GM21526 (cell line): ENCODE measurements around the gene ADARB2.
A peak's percentile ranks its signal among the peaks of the same experiment; 100 is the strongest.
"Not testable (repeated sequence)": the region's sequence is repeated elsewhere in the genome, so short reads cannot be mapped to it uniquely, and the experiment has no call there.

Experiments
- ATAC-seq: cut with Tn5 transposase; IDR thresholded peaks from one replicate; pipeline ENCODE4 v1.9.1; 2021; ENCODE audit warnings: moderate library complexity; ENCODE audit not compliant: unreplicated experiment, low FRiP score

Gene ADARB2

DNA sequence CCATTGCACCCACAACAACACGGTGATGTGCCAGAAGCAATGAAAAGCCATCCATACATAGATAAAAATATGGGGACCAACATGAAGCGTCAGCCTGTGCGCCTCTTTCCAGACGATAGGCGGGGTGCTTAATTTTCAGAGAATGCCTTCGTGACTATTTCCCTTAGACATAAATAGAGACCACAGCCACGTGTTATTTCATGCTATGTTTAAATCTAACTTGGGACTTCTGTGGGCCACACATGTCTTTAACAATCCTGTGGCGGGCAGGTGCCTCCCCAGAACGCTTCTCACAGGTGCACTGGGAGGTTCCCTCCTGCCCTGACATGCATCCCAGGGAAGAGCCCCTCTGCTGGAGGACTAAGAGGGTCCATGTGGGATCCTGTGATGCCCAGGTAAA, 259.7 kb downstream of the ADARB2 start:
- no peak for ATAC-seq

DNA sequence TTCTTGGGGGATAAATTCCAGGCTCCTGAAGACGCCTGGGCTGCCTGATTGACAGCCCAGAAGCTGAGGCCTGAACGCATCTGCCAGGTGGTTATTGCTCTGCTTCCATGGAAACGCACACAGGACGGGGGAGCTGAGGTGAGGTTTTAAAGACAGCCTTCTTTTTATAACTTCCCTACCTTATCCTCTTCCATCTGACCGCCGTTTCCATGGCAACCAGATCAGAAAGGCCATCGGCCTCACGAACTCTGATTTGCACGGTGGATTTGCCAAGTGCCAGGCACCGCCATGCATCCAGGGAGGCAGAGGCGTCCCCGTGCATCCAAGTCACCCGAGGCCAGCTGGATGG, 260.9 kb downstream of the ADARB2 start:
- ATAC-seq = no peak

DNA sequence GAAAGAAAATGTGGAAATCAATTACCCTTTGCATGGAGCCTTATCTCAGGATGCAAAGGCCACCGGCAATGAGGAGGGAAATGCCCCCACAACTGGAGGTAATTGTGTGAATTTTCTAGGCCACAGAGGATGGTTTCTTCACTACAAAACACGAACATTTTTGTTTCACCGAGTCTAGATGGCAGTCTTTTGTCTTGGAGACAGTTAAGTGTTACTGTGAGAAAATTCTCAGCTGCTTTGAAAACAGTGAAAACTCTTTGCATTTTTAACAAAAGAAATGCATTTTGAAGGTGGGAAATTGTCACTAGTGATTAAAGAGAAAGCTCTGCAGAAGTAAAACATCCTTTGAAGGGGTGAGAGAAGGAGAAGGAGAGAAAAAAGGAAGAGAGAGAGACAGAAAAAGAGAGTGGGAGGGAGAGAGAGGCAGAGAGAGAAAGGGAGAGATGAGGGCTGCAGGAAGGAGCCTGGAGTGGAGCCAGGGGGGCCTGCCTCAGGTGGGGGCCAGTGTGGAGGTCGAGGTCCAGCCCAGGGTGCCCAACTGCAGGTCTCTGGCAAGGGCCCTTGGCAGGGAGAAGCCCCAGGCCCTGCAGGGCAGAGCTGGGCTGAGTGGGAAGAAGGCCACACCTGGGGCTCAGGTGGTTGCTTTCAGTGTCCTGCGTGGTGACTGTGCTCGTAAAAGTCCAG, 261.4 kb downstream of the ADARB2 start:
- ATAC-seq = no peak

DNA sequence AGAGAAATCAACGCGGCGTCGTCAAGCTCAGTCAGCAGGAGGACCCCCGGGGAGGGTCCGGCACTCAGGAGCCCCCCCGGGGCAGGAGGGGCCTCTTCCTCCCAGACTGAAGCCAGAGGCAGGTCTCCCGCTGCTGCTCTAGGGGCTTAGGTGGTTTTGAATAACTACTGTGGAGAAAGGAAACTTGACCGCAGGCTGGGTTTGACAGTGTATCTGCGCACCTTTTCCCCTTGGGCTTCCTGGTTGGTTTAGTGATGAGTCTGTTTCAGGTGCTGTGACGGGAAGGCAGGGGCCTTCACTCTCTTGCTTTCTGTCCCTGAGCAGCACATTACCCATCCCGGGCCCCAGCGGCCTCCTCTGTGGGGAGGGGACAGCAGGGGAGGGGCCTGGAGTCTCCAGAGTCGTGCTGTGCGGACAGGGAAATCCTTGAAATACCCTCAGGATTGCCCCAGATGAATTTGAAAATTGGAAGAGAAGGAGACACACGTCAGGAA, 262.2 kb downstream of the ADARB2 start:
- no peak for ATAC-seq

DNA sequence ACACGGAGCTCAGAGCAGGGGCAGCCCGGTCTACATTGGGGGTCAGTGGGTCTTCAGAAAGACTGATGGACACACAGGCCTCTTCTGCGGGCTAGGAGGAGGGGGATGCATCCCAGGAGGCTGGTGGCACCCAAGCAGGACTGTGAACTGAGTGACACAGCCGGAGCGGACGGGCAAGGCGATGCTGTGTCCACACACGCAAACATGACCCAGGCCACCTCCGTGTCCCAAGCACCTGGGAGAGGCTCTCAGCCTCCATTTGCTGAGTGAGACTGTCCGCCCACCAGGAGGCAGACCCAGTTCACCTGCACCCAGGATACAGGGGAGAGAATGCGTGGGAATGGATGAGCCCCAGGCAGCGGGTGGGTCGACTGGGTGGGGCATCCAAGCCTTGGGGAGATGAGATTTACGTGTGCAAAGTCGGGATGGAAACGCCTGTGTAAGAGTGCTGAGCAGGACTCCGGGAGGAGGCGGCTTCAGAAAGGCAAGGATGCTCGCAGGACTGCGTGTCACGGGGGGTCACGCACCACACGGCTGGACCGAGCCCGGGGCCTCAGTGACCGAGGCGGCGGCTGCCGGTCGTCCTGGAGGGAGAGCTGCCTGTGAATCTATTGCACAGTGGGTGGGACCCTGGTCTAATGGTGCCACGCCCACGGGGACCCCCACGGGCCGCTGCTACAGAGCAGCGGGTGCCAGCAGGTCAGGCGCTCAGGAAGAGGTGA, 262.8 kb downstream of the ADARB2 start:
- ATAC-seq = no peak

DNA sequence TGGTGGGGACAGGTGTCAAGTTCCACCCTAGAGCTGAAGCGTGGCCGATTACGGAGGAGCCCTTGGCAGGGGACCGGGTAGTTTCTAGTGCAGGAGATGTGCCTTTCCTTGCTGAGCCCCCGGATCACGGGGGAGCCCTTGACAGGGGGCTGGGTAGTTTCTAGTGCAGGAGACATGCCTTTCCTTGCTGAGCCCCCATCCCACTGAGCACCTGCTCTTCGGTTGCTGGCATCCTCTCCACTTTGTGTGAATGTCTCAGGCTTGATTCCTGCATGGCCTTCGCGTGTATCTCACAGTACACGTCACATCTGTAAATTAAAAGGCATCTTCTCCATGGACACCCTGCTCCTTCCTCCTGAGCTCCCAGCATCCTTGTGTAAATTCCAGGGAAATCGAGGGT, 263.5 kb downstream of the ADARB2 start:
- no peak for ATAC-seq

DNA sequence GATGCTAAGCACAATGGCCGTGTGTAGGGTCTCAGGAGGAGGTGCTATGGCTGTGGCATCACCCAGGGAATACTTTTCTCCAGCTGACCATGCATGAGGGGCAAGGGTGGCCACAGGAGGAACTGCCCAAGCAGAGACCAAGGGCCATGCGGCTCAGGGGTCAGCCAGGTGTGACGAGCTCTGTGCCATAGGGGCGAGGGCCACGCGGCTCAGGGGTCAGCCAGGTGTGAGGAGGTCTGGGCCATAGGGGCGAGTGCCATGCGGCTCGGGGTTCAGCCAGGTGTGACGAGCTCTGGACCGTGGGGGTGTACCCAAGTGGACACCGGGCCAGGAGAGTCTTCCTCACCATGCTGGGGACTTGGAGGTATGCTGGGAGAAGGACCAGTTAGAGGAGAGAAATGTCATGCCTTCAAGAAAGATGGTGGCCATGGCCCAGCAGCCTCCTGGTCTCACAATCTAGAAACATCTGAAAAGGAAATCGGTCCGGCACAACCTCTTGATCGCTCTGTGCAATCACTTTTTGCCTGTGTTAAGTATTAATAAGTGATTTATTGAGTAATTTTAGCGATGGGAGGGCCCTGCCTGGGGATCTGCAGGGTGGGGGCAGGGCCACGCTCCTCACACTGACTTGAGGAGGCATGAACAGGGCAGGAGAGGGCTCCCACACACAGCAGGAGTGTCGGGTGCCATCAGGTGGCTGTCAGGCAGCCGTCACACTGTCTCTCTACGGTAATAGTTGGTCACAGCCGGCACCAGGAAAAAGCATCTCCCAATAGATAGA, 265.0 kb downstream of the ADARB2 start:
- ATAC-seq = no peak

DNA sequence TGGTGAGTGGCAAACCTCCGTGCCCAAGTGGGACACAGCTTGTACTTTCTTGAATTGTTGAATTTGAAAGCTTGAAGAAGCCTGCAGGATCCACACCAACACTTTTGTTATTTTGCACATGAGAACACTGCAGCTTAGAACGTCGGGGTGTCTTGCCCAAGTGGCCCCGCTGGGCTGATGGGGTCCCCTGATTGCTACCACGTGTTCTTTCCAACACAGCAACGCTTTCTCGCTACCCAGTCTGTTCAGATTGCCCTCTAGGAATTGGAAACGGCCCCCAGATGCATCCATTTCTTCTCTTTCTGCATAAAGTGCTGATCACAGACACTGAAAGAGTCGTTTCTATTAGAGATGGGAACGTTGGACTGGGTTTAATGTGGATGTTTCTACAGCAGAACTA, 268.5 kb downstream of the ADARB2 start:
- ATAC-seq = no peak

DNA sequence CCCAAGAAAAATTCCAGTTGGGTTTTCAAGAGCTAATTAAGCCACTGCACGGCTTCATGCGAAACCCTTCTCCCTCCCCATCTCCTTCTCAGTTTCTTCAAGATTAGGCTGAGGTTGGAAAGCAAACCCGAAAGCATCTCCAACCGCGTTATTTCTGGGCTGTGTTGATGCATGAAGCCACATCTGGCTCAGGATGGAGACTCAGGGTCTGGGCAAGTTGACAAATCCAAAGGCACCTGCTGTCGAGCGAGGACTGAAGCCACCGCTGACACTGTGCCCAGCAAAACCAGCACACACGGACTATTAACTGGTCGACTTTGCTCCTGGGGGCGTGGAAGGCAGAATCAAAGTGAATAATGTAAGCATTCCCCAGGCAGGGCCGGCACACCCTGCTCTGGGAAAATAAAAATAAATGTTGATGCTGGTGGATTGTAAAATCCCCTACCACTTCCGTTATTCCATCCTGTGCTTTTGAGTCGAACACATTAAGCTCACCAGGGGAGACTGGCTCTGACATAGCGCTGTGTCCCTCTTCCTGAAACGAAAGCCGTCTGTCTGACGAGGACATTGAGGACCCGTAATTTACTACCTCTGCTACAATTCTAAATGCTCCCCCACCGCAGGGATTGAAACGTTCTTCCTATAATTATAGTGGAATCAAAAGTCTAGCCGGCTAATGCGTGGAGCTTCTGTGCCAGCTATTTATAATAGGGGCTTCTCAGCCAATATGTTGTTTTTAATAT, 269.8 kb downstream of the ADARB2 start:
- ATAC-seq = no peak

DNA sequence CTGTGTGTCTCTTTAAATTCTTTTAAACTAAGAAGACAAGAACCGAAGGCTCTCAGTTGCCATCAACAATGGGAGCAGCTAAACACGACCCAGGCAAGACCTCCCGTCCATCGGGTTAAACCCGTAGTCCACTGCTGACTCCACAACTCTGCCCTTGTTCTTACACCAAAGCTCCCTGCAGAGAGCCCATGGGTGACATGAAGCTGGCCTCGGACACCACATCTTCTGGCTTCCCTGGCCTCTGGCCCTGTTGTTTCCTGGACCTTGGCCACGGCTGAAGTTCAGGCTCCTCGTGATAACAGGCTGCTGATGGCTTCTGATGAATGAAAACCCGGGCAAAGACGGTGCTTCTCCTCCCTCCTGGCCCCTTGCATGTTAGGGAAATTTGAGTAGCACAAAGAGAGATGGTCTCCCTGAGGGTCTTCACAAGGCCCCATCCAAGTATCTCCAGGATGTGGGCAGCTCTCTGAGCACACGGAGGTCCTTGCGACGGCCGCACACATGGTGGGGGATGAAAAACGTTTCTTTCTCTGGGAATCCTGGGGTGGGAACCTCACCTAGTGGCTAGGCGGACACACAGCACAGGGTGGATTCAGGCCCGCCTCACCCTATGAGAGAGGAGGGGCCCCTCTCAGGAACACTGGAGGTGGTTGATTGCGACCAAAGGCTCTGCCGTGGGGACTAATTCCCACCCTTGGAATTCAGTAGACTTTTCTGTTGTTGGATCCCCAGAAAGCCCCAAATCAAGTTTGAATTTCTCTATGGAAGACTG, 271.1 kb downstream of the ADARB2 start:
- ATAC-seq = peak; percentile 8

DNA sequence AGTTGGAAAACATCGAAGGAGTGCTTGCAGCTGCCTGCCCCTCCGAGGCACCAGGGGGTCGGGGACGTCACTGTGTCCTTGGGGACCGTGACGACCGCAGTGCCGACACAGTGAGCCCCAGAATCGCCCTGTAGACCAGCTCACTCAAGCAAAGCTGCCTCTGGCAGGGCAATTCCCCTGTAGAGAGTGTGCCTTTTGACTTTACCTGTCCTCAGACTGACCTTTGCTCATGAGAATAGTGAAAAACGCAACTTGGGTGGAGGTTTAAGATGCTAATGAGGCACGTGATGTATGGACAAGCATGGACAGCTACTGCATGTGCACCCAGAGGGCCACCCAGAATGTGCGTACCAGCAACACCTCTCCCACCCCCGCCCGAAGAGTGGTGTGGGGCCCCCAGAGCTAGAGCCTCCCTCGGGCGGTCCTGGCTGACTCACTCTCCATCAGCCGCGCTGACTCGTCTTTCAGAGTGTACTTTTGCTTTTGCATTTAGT, 271.9 kb downstream of the ADARB2 start:
- ATAC-seq = peak; percentile 68

DNA sequence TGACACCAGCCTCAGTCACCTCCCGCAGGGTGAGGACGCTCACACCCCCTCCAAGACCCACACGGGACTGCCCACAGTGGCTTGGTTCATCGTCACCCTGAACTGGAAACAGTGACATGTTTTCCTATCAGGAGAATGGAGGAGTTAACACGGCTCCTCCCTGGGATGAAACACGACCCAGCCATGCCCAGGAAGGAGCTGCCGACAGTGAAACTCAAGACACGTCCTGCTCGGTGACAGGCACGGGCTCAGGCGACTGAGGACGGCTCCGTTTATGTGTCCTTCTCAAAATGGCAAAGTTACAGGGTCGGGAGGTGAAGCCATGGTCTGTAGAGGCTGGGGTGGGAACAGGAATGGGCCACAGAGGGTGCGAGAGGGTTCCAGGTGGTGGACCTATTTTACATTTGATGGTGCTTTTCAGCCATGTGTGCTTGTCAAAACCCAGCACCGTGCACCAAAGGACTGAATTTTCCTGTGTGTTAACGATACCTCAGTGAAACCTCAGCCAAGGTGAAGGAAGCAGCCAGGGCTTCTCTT, 272.4 kb downstream of the ADARB2 start:
- peak; percentile 11 for ATAC-seq

DNA sequence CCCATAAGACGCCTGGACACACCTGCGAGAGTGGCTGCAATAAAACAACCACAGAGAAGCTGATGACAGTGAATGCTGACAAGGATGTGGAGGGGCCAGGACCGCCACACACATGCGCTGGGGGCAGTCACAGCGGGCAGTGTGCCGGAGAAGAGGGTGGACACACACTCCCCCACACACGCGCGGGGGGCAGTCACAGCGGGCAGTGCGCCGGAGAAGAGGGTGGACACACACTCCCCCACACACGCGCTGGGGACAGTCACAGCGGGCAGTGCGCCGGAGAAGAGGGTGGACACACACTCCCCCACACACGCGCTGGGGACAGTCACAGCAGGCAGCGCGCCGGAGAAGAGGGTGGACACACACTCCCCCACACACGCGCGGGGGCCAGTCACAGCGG, 273.4 kb downstream of the ADARB2 start:
- not testable (repeated sequence) for ATAC-seq

DNA sequence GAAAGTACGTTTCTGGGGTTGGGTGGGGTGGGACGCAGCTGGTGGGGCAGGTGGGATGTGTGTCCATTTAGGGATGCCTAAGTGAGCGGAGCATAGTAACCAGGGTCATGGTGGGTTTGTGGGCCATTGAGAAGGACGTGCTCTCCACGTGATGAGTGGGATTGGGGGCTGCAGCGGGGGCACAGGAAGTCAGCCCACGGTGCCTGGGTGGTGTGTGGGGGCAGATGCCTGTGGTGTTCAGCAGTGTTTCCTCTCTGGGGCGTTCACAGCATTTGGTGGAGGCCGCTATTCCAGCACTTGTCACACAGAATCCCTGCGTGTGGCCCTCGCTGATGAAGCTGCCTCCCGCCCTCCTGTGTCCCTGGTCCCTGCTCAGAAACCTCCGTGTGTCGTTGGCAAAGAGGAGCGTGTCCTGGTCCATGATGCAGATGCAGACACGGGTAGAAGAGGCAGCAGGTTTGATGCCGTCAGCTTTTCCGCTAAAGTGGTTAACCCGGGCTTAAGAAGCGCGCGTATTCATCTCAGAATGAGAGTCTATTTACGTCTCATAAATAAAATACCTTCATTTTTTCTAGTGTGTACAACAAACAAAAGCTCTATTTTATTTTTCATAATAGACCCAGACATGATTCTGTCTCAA, 274.2 kb downstream of the ADARB2 start:
- no peak for ATAC-seq

DNA sequence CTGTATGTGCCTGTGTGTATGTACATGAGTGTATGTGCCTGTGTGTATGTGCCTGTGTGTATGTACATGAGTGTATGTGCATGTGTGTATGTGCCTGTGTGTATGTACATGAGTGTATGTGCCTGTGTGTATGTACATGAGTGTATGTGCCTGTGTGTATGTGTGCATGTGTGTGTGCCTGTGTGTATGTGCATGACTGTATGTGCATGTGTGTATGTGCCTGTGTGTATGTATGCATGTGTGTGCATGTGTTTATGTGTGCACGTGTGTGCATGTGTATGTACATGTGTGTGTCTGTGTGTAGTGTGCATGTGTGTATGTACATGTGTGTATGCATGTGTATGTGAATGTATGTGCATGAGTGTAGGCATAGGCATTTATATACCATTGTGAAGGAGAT, 274.8 kb downstream of the ADARB2 start:
- ATAC-seq = no peak

DNA sequence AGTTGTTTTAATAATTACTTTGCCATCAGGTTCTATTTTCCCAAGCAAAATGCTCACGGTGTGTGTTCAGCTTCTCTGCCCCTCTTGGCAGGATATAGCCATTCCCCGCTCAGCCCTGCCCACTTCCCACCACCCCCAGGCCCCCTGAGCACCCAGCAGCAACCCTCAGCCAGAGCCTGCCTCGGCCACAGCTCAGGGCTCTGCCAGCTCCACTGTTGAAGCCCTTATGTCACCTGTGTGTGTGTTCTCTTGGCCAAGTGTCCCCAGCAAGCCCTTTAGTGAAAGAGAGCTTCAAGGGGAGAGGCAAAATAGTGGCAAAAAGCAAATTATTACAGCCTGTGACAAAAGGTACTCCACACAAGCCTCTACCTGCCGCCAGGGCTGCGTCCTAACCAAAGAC, 275.3 kb downstream of the ADARB2 start:
- no peak for ATAC-seq

DNA sequence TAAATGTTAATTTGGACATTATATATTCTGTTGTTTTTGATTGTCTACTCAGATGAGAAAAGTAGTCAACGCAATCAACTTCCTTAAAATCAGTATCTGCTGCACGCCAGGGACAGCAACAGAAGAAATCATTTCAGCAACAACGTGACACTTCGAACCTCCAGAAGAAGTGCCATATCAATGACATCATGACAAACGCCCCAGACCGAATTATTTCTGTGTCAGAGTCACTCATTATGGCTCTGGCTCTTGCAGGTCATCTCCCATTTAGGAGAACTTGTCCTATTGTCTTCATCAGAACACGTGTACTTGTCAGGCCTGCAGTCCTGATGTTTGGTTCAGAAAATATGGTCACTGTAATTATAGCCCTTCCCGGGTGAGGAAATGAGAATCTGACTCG, 276.3 kb downstream of the ADARB2 start:
- no peak for ATAC-seq

DNA sequence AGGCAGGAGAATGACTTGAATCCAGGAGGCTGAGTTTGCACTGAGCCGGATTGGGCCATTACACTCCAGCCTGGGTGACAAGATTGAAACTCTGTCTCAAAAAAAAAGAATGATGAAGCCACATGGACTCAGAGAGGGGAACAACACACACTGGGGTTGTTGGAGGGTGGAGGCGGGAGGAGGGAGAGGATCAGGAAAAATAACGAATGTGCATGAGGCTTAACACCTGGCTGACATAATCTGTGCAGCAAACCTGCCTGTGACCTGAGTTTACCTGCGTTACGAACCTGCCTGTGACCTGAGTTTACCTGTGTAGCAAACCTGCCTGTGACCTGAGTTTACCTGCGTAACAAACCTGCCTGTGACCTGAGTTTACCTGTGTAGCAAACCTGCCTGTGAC, 277.7 kb downstream of the ADARB2 start:
- ATAC-seq = not testable (repeated sequence)

DNA sequence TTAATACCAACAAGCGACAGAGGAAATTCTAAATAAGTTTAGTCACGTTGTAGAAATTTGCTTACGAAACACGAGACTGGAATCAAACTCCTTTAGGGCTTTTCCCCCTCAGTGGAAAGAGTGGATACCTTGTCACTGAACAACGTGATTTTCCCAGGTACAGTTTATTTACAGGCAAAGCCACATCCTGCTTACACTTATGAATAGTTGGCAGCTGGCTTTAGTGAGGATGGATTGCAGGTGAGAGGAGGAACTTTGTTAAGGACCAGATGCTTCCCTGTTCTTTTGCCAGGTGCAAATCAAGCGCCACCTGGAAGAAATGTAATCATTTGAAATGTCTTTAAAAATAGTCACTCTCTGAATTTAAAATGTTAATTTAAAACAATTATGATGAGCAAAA, 282.4 kb downstream of the ADARB2 start:
- ATAC-seq = no peak
